Coronary artery (tissue), 2 donors: Measurements from ENCODE around the gene MZT1.
A peak's percentile ranks its signal among the peaks of the same experiment; 100 is the strongest.
"Not testable (repeated sequence)": the region's sequence is repeated elsewhere in the genome, so short reads cannot be mapped to it uniquely, and the experiment has no call there.

Experiments used
- DNase-seq: peaks from one replicate; pipeline ENCODE4 v3.0.0-alpha.2; 2017; ENCODE audit warnings: low spot score
- H3K27ac ChIP-seq, 2 donors: fragments of 200-600 bp; sonication (generic); one replicate each; pipeline ENCODE4 v1.5.1; 2016 to 2019
- H3K4me3 ChIP-seq: fragments of 200-600 bp; sonication (generic); 2 replicates; pipeline ENCODE4 v1.5.1; 2016; ENCODE audit warnings: mild to moderate bottlenecking, moderate library complexity
- CTCF ChIP-seq: fragments of 200-600 bp; sonication (generic); IDR thresholded peaks from one replicate; pipeline ENCODE4 v1.5.1; 2019; ENCODE audit warnings: antibody characterized with exemption

Gene MZT1

GRCh38 chr13:72751220-72751619, 23.8 kb upstream of the MZT1 start:
- TF ChIP-seq CTCF = no peak
- Histone ChIP-seq H3K27ac (no peak overlapping the region), H3K4me3 (no peak overlapping the region)
- no peak for DNase-seq

- Histone ChIP-seq H3K4me3 (no peak overlapping the region), H3K27ac (no peak overlapping the region)
- no peak for TF ChIP-seq CTCF
- no peak for DNase-seq
Measured at GRCh38 chr13:72745260-72745659, 17.8 kb upstream of the MZT1 start.

- Histone ChIP-seq H3K27ac (no peak overlapping the region), H3K4me3 (no peak overlapping the region)
- TF ChIP-seq CTCF = no peak
- DNase-seq = no peak
Measured at GRCh38 chr13:72740015-72740414, 12.6 kb upstream of the MZT1 start.

- DNase-seq = no peak
- no peak overlapping the region for H3K4me3 ChIP-seq
- no peak overlapping the region for H3K27ac ChIP-seq
- TF ChIP-seq CTCF = no peak
Measured at GRCh38 chr13:72737033-72737432, 9.6 kb upstream of the MZT1 start.

GRCh38 chr13:72728290-72728605, 819 bp upstream of the MZT1 start:
- no peak for DNase-seq
- TF ChIP-seq CTCF = no peak

GRCh38 chr13:72726726-72727416, 558 bp downstream of the MZT1 start:
- DNase-seq = peak; percentile 72
- no peak for TF ChIP-seq CTCF
- peak overlapping the region; percentile 46 to 80 for H3K27ac ChIP-seq
- peak overlapping the region; percentile 99 for H3K4me3 ChIP-seq

More at GRCh38 chr13:72728290-72728605, 819 bp upstream of the MZT1 start:
- H3K27ac ChIP-seq = peak overlapping the region in 1 of 2 donors; percentile 68
- H3K4me3 ChIP-seq = peak overlapping the region; percentile 99

- H3K4me3 ChIP-seq, DNase-seq, H3K27ac ChIP-seq: not testable (repeated sequence)
Measured at GRCh38 chr13:72726185-72726584, 1.2 kb downstream of the MZT1 start.
